ENCODE measurements around the gene FCER1G.
A peak's percentile ranks its signal among the peaks of the same experiment; 100 is the strongest.

FCER1G gene
- total RNA-seq, result 0.21 to 0.48 reads per million in 2 donors

DNA sequence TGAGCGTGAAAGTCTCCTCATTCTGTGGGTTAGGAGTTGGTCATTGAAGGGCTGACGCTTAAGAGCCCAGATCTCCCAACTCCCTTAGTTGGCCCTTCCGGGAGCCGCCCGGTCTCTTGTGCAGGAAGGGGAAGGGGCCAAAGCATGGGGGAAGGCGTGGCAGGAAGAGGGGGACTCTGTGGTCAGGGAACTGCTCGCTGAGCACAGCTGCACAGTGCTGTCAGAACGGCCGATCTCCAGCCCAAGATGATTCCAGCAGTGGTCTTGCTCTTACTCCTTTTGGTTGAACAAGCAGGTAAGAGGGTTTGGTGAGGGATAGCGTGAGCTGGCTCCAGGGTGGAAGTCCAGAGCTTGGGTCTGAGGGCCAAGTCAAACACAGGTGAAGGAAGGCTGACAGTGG is at the start of gene FCER1G:
FCER1G (plus strand) TSS at position 220 of the 400 bp plus-strand sequence; CDS start at position 247, 27 bp downstream.
- no peak for DNase-seq

DNA sequence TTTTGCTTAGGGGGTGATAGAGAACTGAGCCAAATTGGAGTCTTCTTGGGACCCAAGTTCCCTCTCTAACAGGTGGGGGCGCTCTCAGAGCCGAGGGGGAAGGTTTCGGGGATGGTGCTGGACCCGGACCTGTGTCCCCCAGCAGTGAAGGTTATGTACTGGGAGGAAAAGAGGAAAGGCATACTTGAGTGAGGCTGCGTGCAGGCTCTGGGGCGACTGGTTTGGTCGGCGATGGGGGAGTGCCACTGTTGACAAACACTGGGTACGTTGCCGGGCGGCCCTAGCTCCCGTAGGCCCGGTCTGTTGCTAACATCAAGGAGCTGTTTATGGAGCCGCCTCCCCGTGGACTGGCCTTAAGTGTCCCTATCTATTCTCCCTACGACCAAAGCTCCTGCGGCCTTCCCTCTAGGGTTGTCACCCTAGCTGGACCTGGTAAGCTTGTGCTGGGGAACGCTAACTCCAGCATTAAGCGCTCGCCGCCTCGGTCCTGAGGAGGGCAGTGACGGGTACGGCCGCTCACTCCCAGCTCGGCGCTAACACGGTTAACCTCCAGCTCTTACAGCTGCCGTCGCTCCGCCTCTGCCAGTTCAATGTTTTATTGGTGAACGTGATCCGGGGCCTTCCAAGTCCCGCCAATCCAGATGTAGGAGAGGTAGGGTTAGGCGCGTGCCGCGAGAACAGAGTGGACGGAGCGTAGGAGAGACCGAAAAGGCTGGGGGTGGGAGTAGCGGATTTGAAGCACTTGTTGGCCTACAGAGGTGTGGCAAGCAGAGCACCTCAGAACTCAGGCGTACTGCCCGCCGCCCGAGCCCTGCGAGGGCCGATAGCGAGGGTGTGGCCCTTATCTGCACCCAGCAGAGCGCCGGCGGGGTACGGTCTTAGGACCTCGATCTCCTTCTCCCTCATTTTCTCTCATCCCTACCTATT is 49.1 kb upstream of the FCER1G start, which contains the start of gene PPOX:
PPOX (plus strand) TSS at position 685 of the 927 bp plus-strand sequence. CDS start 422 bp downstream, outside the sequence.
- peak; percentile 84 for DNase-seq

DNA sequence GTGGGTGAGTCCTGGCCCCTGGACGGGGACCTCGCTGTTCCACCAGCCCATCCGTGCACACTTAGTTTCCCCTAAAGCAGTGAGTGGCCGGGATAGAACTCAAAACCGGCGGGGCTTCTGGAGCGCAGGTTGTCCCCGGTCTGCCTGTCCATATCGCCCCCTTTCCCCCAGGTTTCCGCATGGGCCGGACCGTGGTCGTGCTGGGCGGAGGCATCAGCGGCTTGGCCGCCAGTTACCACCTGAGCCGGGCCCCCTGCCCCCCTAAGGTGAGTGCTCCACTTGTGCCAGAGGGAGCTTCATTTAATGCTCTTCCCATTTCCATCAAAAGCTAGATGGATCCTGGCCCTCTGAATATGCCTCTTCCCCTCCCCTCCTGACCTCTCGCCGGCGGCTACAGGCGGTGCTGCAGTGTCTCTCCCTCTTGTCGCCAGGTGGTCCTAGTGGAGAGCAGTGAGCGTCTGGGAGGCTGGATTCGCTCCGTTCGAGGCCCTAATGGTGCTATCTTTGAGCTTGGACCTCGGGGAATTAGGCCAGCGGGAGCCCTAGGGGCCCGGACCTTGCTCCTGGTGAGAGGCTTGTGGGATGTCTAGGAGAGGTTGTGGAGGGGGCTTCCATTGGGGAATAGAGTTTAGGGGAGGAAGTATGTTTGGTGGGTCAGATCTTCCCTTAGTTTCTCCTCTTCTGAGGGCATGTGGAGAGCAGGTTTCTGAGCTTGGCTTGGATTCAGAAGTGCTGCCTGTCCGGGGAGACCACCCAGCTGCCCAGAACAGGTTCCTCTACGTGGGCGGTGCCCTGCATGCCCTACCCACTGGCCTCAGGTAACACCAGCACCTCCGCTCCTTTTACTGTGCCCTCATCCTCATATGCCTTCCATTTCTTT is 48.2 kb upstream of the FCER1G start:
- no peak for DNase-seq

DNA sequence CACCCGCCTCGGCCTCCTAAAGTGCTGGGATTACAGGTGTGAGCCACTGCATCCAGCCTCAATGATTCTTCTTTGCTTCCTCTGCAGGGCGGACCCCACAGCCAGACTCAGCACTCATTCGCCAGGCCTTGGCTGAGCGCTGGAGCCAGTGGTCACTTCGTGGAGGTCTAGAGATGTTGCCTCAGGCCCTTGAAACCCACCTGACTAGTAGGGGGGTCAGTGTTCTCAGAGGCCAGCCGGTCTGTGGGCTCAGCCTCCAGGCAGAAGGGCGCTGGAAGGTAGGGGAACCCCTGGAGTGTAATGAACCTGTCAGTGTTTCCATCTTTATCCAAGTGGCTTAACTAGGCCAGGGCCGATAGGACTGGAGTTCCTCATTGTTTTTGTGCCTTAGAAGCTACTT is 46.2 kb upstream of the FCER1G start:
- DNase-seq, result no peak

DNA sequence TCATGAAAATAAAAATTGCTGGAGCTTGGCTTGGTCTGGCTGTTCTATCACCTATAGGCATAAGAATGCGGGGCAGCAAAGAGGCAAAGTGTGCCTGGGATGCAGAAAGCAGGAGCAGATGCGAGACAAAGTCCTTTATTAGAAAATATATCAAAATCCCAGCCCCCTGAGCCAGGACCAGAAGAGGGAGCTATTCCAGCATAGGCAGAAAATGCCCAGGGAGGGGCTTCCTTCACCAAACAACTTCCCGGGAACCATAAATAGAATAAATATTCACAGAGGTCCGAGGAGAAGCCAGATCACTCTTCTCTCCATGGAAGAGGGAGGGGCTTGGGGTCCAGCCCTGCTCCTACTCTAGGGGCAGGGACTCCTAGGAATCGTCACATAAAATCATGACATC is 43.9 kb upstream of the FCER1G start:
- no peak for DNase-seq

DNA sequence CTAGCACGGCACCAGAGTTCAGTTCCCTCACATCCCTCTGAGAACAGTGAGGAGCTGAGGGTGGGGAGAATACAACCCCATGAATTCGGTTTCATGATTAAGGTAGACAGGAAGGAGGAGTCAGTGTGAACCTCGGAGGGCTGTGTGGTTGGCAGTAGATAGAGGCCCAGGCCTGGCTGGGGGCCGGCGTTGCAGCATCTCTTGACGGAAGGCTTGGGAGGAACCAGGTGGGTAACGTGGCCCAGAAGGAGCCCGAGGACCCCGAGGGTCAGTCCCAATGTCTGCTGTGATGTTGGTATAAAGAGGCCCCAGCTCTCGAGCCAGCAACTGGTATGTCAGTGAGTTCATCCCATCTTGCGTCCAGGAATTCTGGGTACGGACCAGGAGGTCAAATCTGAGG is 43.4 kb upstream of the FCER1G start:
- DNase-seq, result no peak

DNA sequence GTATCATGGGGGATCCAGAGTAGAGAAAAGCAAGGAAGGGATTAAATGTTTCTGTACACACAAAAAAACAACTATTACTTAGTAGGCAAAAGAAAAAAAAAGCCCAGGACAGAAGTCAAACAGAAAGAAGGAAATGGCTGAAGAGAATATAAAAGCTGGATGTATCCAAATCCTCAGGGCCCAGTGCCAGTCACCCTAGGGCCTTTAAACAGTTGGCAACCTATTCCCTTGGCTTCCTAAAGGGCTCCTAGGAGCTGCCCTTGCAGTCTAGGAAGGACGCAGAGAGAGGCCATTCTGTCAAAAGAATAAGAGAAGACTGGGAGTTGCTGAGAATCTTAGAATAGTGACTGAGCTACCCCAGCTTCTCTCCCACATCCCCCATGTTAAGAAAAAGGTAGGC is 42.7 kb upstream of the FCER1G start:
- no peak for DNase-seq

DNA sequence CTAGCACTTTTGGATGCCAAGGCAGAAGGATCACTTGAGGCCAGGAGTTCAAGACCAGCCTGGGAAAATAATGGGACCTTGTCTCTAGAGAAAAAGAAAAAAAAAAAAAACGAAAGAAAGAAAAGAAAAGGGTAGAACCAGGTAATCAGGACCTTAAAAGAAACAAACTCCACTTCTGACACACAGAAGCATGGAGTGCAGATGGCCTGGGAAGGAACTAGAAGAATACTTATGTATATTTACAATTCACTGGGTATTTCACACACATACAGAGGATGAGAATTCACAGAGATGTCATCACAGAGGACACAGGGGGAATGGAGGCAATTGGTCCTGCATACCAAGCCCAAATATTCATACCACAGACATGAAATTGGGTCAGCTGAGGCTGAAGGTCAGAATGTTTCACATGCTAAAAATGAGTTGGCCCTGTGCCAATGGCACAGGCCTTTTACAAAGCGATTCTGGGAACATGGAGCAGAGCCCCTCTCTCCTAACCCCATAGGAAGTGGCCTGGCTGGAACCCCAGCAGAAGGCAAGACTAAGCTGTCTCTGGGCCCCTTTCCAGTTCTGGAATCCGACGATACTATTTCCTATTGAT is 42.2 kb upstream of the FCER1G start:
- DNase-seq, result no peak

DNA sequence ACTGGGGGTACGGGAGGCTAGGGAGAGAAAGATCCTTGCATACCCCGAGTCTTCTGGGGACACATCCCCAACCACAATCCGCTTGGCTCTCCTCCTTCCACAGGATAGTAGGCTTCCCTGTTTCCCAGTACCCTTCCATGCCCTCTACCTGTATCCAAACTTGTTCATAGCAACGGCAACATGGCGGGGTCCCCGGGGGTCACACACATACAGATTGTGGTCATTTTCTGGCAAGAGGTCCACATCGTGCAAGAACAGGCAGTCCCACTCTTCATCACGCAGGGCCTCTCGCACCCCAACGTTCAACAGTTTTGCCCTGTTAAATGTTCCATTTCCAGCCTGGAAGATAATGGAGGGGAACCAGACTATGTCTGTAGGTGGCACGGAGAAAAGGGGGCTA is 41.4 kb upstream of the FCER1G start:
- DNase-seq, result no peak

DNA sequence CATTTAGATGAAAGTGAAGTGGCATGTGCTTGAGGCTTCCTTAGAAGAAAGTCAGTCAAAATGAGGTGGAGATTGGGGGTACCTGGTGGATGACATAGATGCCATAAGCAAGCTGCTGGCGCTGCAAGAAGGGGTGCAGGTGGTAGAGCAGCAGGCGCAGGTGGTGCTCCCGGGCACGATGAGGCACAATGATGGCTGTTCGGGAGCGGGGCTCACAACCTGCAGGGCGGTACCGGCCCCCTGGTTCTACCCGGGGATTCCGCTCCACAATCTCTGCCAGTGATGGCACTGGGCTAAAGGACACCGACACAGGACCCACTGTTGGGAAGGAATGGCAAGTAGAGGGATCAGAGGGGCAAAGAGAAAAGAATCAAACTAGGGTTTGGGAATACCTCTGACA is 40.2 kb upstream of the FCER1G start:
- DNase-seq, result no peak

DNA sequence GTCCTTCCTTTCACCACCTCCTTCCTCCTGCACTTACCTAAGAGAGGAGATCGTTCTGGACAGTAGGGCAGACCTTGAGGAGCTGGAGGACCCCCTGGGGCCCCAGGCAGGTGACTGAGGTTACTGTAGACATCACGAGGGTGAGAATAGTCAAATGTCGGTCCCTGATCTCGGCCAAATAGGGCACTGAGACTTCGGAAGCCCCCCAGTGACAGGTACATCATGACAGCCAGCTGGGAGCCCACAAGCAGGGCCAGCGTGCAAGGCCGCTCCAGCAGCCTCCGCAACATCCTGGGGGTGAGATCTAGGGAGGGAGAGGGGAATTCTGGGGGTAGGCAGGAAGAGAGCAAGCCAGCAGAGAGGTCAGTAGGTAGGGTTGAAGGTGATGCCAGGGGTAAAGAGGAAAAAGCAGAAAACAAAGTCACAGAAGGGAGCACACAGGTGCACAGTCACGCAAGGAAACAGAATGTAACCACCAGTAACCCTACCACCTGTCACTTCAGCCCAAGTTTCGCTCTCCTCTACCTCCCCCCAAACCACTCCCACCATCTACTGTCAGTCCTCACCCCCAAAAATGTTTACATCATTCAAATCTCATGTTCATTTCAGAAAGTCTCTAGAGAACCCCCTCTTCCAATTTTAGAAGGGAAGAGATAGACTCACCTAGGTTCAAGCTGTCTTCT is 39.2 kb upstream of the FCER1G start:
- DNase-seq, result no peak

DNA sequence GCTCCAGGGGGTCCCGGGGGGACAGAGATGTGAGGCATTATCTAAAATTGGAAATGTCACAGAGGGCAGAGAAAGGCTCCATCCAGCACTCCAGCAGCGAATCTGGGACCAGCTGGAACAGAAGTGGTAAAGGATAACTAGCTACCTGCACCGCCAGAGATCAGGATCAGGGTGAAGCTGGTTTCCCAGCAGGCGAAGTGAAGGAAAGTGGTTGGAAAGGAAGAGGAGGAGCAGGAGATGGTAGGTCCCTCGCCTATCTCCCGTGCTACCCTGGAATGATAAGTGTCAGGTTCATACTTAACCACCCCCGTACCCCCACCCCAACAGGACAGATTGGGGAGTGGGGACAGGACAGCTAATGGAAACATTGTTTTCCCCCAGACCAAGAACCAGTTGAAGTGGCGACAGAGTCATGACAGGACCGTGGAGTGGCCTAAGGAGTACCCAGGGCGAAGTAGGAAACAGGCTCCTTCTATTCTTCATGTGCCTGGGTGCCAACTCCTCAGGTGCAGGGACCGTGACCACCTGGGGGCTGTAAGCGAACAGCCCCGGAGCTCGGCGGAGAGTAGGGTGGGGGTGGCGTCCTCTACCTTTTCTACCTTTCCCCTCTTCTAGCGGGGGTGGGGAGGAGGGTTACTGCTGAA is 38.5 kb upstream of the FCER1G start:
- DNase-seq, result no peak

DNA sequence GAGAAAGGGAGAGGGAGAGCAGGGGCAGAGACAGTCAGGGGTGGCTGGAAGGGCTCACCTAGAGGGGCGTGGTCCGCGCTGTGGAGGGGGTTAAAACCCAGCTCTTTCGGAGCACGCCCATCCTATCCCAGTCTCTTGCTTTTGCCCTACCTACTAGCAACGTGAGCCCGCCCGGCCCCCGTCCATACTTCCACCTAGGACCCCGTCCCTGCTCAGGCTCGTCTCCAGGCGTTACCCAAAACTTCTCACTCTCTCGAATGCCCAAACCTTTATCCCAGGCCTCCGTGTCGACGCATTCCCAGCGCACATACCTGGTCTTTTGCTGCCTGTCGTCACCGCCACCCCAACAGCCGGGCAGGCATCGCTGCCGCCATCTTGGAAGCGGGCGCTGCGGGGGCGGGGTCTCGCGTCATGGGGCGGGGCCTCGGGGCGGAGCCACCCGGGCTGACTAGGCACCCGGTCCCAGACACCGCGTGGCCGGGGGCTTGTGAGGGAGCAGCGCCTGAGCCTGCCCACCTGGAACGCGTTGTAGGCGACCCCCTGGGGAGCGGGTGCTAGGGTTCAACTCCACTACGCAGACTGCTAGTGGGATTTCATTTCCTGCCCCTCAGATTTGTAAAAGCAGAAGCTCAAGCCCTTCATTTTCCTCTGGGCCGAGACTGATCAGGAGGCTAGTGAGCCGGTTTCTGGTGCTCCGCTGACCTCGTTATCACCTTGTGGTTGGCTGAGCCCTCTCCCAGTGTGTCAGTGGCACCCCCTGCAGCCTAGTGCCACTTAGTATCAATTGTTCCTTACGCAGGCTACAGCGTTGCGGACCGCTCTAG is 37.8 kb upstream of the FCER1G start, which contains the start of gene B4GALT3:
B4GALT3 (minus strand) TSS at position 396 of the 824 bp plus-strand sequence. CDS start 1,447 bp downstream, outside the sequence.
- DNase-seq, result peak; percentile 97

DNA sequence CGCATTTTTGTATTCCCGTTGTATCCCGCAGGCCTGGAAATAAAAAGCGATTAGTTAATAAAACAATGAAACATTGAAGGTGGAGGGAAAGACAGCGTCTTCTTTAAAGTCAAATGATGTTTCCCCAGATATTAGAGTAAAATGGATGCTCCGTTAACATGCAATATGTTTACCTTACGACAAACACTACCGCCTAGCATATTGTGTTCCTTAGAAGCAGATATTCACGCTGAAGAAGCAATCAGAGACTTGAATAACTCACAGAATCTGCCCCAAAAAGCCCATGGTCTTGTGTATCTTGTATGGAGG is 37.2 kb upstream of the FCER1G start:
- DNase-seq, result no peak

DNA sequence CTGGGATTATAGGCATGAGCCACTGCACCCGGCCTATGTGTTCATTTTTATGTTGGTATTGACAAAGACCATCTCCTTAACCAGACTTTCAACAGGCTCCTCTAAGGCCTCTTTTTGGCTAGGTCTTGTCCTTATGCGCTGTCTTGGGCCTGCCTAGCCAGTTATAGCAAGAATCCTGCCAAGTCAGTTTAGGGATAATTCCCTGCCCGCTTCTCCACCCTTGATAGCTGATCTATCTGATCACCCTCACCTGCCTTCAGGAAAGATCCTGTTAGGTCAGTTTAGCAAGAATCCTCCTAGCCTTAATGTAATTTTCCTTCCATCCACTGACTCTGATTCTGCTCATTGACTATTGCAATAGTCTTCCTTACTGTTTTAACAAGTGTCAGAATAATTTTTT is 35.4 kb upstream of the FCER1G start:
- DNase-seq, result no peak

DNA sequence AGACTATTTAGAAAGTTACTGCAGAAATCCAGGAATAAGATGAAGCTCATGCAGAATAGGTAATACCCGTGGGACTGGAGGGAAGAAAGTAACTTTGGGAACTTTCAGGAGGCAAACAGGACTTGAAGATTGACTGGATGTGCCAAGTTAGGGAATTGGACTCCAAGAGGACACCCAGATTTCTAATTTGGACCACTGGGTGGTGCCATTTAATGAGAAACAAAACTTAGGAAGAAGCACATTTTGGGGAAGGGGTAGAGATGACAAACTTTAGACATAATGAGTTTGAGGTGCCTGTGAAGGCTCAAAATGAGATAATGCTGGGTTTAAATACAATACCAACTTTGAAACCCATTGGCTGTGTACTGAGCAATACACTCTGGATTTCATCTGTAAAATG is 34.5 kb upstream of the FCER1G start:
- DNase-seq, result no peak

DNA sequence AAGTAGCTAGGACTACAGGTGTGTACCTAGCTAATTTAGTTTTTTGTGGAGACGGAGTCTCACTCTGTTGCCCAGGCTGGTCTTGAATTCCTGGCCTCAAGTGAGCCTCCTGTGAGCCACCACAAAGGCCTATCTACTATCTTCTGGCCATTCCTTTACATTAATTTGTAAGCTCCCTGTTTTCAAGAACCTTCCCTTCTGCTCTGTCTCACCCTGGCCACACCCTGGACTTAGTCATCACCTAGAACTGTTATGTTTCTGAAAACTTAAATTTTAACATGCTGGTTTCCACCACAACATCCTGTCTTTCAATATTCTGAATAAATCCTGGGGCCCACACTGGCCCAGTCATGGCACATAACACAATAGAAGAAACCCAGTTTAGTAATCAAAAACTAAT is 32.9 kb upstream of the FCER1G start:
- no peak for DNase-seq

DNA sequence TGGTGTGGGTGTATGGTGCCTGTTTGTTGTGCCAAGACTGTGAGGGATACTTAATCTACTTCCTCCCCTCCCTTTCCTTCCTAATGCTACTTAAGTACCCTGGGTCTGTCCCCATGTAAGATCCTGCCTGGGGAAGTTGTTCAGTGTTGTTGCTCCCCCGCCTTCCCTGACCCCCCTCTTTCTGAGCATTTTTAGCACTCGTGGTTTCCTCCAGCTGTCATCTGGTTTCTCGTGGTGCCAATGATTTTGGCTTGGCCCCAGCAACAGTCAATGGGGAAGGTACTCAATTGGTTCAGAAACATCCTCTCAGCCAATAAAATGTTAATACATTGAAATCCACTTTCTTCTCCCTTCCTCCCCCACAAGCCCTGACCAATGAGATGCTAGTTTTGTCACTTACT is 29.8 kb upstream of the FCER1G start:
- DNase-seq, result peak; percentile 60

DNA sequence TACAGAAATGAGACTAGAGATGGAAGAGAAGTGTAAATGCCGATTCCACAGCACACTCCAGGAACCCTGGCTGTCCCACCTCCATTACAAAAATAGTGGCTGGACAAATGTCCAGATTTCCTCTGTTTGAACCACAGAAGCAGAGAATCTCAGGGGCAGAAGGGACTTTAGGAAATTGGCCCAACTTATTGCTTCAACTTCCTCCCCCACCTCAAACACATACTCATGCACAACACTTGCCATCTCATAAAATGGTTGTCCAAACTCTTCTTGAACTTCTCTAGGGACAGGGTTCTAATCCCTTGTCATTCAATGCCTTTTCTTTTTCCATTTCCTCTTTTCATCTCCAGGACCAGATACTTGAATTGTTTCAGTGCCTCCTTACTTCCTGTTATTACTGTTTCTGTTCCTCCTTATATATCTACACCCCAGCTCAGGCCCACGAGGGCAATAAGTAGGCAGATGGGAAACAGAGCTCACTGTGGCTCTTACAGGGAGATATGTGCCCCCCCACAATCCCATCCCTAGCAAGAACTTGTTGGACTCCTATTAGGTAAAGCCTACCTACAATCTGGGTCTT is 29.3 kb upstream of the FCER1G start:
- DNase-seq, result no peak

DNA sequence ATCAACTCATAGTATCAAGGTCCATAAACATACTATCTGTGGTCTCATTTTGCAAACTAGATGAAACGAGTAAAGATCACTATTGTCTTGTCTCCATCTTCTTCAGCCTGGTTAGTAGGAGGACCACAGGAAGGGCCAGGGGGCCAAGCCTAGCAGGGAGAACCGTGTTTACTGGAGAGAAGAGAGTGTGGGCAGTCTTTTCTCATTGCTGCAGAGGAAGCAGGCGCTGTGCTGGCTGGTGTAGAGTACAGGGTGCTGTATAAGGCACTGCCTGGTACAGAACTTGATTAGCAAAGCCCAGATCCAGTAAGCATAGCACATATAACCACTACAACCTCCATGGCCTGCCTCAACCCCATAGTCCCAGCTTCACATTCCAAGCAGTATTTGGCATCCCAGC is 27.8 kb upstream of the FCER1G start:
- DNase-seq, result no peak

DNA sequence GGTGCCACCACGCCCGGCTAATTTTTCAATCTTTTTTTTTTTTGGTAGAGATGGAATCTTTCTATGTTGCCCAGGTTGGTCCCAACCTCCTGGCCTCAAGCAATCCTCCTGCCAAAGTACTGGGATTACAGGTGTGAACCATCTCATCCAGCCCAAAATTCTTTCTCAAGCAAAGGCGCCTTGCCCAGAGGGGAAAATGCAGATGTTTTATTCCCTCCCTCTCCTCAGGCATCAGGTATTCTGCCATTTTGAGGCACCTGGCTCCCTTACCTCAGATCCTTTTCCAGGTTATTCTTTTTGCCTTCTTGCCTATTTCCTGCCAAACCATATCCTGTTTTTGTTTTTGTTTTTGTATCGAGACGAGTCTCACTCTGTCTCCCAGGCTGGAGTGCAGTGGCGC is 26.7 kb upstream of the FCER1G start:
- no peak for DNase-seq
